D721Med (cell line): Measurements from ENCODE around the gene NALCN.

Experiments
- DNase-seq: peaks from one replicate; pipeline ENCODE4 v3.0.0; 2011; ENCODE audit warnings: low spot score; ENCODE audit not compliant: insufficient read length
- FAIRE-seq: peaks from 2 replicates; lab custom pipeline; 2011; peaks lifted over from hg19 to GRCh38; lab: Jason Lieb, UNC
- CTCF ChIP-seq: IDR thresholded peaks from 2 replicates; pipeline ENCODE4 v1.5.1; 2012; ENCODE audit warnings: mild to moderate bottlenecking, control low read depth; ENCODE audit not compliant: insufficient read depth; ENCODE audit errors: missing control alignments

Gene NALCN

GRCh38 chr13:101417043-101417406 lies 717 bp upstream of the NALCN start:
- no peak for DNase-seq
- no peak for TF ChIP-seq CTCF

DNA sequence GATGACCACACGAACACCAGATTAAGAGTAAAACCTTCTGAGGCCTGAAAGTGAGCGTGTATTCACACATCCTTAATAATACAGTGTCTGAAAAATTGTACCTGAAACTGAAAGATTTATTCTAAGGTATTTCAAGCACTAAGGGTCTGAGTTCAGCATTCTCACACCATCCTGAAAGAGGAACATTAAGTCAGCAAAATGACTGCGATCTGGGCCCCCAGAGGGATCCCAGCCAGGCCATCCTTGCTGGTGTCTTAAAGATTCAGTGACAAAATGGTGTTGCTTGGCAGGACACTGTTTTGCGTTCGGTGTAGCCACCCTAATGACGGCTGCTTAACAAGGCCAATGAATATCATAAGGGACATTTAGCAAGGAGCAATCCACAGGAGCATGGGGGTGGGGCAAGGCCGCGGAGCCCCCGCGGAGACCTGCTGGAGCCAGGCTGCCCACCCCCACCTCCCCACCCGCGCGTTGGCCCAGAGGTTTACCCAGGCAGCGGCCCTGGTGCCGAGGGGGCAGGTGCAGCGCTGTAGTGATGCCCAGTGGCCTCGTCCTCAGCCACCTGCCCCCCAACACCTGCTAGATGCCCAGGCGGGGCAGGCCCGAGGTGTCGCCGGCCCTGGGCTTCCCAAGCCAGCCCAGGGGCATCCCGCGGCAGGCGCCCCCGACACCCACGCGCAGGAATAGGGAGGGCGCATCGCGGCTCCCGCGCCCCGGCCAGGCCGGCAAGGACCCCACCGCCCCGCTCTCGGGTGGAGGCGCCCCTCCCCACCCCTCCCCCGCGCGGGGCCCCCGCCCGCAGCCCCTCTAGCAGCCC lies 742 bp downstream of the NALCN start:
- FAIRE-seq (no peak), DNase-seq (no peak)

More at GRCh38 chr13:101417043-101417406, 717 bp upstream of the NALCN start:
- no peak for FAIRE-seq

DNA sequence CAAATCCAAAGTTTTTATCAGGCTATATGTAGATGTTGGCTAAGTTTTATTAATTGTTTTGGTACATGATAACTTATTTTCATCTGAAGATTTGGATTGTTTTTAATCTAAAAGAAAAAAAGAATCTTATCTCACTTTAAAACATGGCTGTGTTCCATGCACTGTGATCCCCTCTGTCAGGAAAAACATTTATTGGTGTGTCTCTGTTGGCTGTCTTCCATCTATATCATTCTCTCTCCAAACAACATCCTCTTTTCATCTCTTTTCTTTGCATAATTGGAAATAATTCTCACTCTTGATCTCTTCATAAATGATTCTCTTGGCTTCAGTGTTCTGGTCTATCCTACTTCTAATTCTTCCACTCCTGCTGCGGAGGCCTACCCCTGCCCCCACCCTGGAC lies 4.2 kb downstream of the NALCN start:
- TF ChIP-seq CTCF: no peak
- FAIRE-seq: no peak
- no peak for DNase-seq

More for the DNA sequence above, 742 bp downstream of the NALCN start:
- TF ChIP-seq CTCF: no peak

DNA sequence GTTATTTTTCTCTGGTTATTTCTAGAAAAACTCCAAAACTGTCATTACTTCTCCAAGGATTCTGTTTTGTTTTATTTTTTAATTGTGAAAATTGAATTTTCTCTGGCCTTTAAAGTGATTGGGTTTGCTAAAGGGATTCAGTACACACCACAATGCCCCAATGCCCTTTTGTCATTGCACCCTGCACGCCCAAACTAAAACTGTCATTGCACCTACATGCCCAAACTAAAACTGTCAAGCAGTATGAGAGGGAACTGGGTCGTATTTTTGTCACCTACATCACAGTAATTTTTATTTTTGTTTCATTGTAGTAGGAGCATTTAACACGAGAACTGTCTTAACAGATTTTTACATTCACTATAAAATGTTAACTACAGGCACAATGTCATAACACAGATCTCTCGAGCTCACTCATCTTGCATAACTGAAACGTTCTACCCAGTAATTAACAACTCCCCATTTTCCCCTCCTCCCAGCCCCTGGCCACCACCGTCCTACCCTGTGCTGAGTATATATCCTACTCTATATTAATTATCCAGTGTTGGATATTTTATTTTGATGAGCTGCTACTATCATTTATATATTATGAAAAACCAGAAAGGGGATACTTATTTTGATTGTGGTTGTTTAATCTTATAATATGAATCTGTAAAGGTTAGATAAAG lies 7.2 kb downstream of the NALCN start:
- DNase-seq: no peak
- no peak for TF ChIP-seq CTCF
- no peak for FAIRE-seq

GRCh38 chr13:101408154-101408553 lies 8.2 kb downstream of the NALCN start:
- no peak for FAIRE-seq
- TF ChIP-seq CTCF: no peak
- DNase-seq: no peak

GRCh38 chr13:101406791-101407190 lies 9.5 kb downstream of the NALCN start:
- no peak for TF ChIP-seq CTCF
- FAIRE-seq (no peak), DNase-seq (no peak)

DNA sequence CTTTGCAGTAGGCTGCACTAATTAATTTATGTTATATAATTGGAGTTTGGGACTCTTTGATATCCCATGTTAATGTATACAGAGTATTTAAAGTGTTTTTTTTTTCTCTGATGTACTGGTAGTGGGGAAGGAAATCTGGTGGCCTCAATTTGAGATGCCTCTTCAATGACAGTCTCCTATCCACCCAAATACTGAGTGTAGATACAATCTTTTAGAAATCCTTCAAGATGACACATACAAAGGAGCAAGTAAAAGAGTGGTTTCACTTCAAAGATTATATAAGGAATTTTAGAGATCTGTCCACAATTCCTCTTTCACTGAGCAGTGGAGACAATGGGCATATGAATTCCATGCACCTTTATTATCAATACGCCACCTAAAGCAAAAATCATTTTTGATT lies 15.1 kb downstream of the NALCN start:
- DNase-seq (no peak), FAIRE-seq (no peak)
- TF ChIP-seq CTCF: no peak
